ENCODE measurements around the gene CCDC92. TPM values are rescaled to one million over a fixed set of nuclear protein-coding genes. Genes with fewer than 3 reads are reported as not detected.

Gene CCDC92
- polyA plus RNA-seq, 3 donors = 4.4 to 11.6 (median 5.5) TPM

GRCh38 chr12:123934016-123934620 lies 38.5 kb downstream of the CCDC92 start:
- intact Hi-C loops (cut with micrococcal nuclease) = no loop called here
- no peak overlapping the region for H3K4me2 ChIP-seq (replicated peaks; ENCODE audit: extremely low read depth, low read length, poor library complexity, severe bottlenecking)
- peaks cover 15 to 16% of the 10 kb centered on the region in 2 donors for H3K4me1 ChIP-seq (ENCODE audit: control insufficient read depth in 1 of 2, insufficient read depth in 2 of 2, low read length in 2 of 2)
- no peaks in the 10 kb centered on the region for H4K20me1 ChIP-seq (ENCODE audit: insufficient read depth, low read length)
- Mint-ChIP-seq H3K36me3 (peaks cover 9% of the 10 kb centered on the region in 2 donors), H3K4me1 (peaks cover 26% of the 10 kb centered on the region), H3K4me3 (no peak overlapping the region), H3K9me3 (peaks cover 0 to 3% (median 0%) of the 10 kb centered on the region in 7 donors), H3K27me3 (ENCODE audit: low read depth in 3 of 3) (peaks cover 2 to 9% (median 5%) of the 10 kb centered on the region in 3 donors), H3K27ac (no peak overlapping the region)
- H3K9ac ChIP-seq (ENCODE audit: insufficient read depth, low read length, poor library complexity, severe bottlenecking) = no peak overlapping the region
- no peak overlapping the region for H2AFZ ChIP-seq (ENCODE audit: insufficient read depth, low read depth, low read length, poor library complexity, severe bottlenecking)
- no peaks in the 10 kb centered on the region for H3K9me3 ChIP-seq (replicated peaks in 1 of 2; ENCODE audit: control insufficient read depth in 1 of 2, insufficient read depth in 1 of 2, low read length in 2 of 2)
- DNase-seq = no peak
- H3K36me3 ChIP-seq (replicated peaks in 1 of 2; ENCODE audit: control insufficient read depth in 1 of 2, insufficient read depth in 2 of 2, low read length in 2 of 2) = no peaks in the 10 kb centered on the region
- no peaks in the 10 kb centered on the region for H3K79me2 ChIP-seq (ENCODE audit: insufficient read depth, low read length)
- H3K4me3 ChIP-seq (replicated peaks in 1 of 3; ENCODE audit: low read depth in 2 of 3, low read length in 3 of 3) = no peak overlapping the region
- no peaks in the 10 kb centered on the region for H3K27me3 ChIP-seq (ENCODE audit: control insufficient read depth in 2 of 2, insufficient read depth in 2 of 2, low read length in 2 of 2)
- no peak for TF ChIP-seq CTCF (IDR thresholded peaks at IDR 0.05)
- no peak overlapping the region for H3K27ac ChIP-seq (ENCODE audit: low read depth in 1 of 2, low read length in 2 of 2)
- WGBS (ENCODE audit: insufficient coverage) = 87% methylated on average over 11 of the region's 11 CpGs

GRCh38 chr12:123933214-123933613 lies 39.4 kb downstream of the CCDC92 start:
- Histone ChIP-seq H3K9me3 (replicated peaks in 1 of 2; ENCODE audit: control insufficient read depth in 1 of 2, insufficient read depth in 1 of 2, low read length in 2 of 2) (no peaks in the 10 kb centered on the region), H3K79me2 (ENCODE audit: insufficient read depth, low read length) (no peaks in the 10 kb centered on the region), H3K4me3 (replicated peaks in 1 of 3; ENCODE audit: low read depth in 2 of 3, low read length in 3 of 3) (no peak overlapping the region), H2AFZ (ENCODE audit: insufficient read depth, low read depth, low read length, poor library complexity, severe bottlenecking) (no peak overlapping the region), H3K27me3 (ENCODE audit: control insufficient read depth in 2 of 2, insufficient read depth in 2 of 2, low read length in 2 of 2) (no peaks in the 10 kb centered on the region), H3K36me3 (replicated peaks in 1 of 2; ENCODE audit: control insufficient read depth in 1 of 2, insufficient read depth in 2 of 2, low read length in 2 of 2) (no peaks in the 10 kb centered on the region), H4K20me1 (ENCODE audit: insufficient read depth, low read length) (no peaks in the 10 kb centered on the region), H3K4me1 (ENCODE audit: control insufficient read depth in 1 of 2, insufficient read depth in 2 of 2, low read length in 2 of 2) (peaks cover 9 to 10% of the 10 kb centered on the region in 2 donors), H3K27ac (ENCODE audit: low read depth in 1 of 2, low read length in 2 of 2) (no peak overlapping the region), H3K4me2 (replicated peaks; ENCODE audit: extremely low read depth, low read length, poor library complexity, severe bottlenecking) (no peak overlapping the region), H3K9ac (ENCODE audit: insufficient read depth, low read length, poor library complexity, severe bottlenecking) (no peak overlapping the region)
- DNase-seq = no peak
- 91% methylated on average over 12 of the region's 14 CpGs for WGBS (ENCODE audit: insufficient coverage)
- no peak overlapping the region for H3K4me3 Mint-ChIP-seq
- H3K36me3 Mint-ChIP-seq = peaks cover 9% of the 10 kb centered on the region in 2 donors
- intact Hi-C loops (cut with micrococcal nuclease) = no loop called here
- peaks cover 0 to 3% (median 0%) of the 10 kb centered on the region in 7 donors for H3K9me3 Mint-ChIP-seq
- no peak overlapping the region for H3K27ac Mint-ChIP-seq
- no peak for TF ChIP-seq CTCF (IDR thresholded peaks at IDR 0.05)
- H3K4me1 Mint-ChIP-seq = peaks cover 19% of the 10 kb centered on the region
- peaks cover 2 to 8% (median 5%) of the 10 kb centered on the region in 3 donors for H3K27me3 Mint-ChIP-seq (ENCODE audit: low read depth in 3 of 3)

All from CD14-positive monocyte (primary cell).